Ovary (tissue), 3 donors: ENCODE data around the gene KDM2A.

Source experiments
- EP300 ChIP-seq: sonication (generic); formaldehyde crosslinking; IDR thresholded peaks from one replicate; pipeline ENCODE4 v1.6.1; 2017; ENCODE audit warnings: antibody characterized with exemption
- POLR2A ChIP-seq: fragments of 450-650 bp; IDR thresholded peaks from one replicate; pipeline ENCODE4 v1.6.1; 2017; ENCODE audit warnings: antibody characterized with exemption, mild to moderate bottlenecking, moderate library complexity
- TF ChIP-seq, protein P1 (sequence below), 3 donors: fragments of 450-650 bp in 2 of 3; fragments of 200-600 bp in 1 of 3; IDR thresholded peaks; one replicate each; pipeline versions ENCODE4 v1.5.1 to v1.8.0; 2016 to 2022; ENCODE audit warnings: antibody characterized with exemption in 3 of 3, mild to moderate bottlenecking in 1 of 3
- donor health status: DM: no; HTN: no; CAD: no.

DNA sequence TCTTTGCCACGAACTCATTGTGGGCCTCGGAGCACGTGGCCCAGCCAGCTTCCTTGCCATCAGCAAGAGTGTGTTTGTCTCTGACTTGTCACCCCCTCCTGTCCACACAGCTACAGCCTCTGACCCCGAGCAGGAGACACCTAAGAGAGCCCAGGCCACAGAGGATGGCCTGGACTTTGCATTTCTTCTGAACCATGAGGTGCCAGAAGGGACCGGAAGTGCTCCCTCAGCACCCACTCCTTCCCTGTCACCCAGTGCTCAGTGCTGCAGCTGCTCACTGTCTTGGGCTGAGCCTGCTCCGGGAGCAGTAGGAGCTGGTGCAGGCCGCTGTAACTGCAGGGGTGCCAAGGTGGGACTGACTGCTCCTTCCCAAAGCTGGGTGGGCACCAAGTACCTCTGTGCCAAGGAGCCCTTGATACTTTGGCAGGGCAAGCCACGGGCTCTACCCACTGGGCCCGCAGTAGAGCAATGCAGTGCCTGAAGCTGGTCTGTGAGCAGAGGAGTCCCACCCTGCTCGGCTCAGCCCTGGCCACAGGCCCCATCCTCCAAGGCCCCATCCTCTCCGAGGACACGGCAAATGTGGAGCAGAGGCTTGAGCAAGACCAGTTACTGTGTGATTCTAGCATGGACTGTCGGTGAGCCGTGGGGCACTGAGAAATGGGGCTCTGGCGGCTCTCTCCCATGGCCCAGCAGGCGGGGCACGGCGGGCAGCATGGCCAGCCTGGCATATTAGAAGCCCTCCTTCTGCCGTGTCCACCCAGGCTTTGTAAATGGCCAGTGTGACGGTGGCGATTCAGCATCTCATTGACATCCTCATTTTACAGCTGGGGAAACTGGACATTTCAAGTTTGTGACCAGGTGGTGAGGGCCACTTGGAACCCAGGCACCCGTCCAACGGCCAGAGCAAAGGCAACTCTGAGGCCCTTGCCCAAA is 153.5 kb downstream of the KDM2A start:
- TF ChIP-seq, protein P1, sequence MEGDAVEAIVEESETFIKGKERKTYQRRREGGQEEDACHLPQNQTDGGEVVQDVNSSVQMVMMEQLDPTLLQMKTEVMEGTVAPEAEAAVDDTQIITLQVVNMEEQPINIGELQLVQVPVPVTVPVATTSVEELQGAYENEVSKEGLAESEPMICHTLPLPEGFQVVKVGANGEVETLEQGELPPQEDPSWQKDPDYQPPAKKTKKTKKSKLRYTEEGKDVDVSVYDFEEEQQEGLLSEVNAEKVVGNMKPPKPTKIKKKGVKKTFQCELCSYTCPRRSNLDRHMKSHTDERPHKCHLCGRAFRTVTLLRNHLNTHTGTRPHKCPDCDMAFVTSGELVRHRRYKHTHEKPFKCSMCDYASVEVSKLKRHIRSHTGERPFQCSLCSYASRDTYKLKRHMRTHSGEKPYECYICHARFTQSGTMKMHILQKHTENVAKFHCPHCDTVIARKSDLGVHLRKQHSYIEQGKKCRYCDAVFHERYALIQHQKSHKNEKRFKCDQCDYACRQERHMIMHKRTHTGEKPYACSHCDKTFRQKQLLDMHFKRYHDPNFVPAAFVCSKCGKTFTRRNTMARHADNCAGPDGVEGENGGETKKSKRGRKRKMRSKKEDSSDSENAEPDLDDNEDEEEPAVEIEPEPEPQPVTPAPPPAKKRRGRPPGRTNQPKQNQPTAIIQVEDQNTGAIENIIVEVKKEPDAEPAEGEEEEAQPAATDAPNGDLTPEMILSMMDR (IDR thresholded peaks at IDR 0.05): no peak
- TF ChIP-seq POLR2A: no peak
- TF ChIP-seq EP300: no peak
